Urinary bladder (tissue), 4 donors: ENCODE measurements around the gene ROBO2. TPM values are rescaled to one million over a fixed set of nuclear protein-coding genes. Genes with fewer than 3 reads are reported as not detected.

ENCODE experiments used
- DNase-seq: peaks from one replicate; pipeline ENCODE4 v3.0.0-alpha.2; 2015; ENCODE audit errors: extremely low spot score
- H3K27ac ChIP-seq: one replicate; pipeline ENCODE4 v1.5.1; 2013; ENCODE audit warnings: low read depth, mild to moderate bottlenecking, moderate library complexity
- H3K36me3 ChIP-seq: one replicate; pipeline ENCODE4 v1.6.1; 2013; ENCODE audit warnings: mild to moderate bottlenecking, moderate library complexity; ENCODE audit not compliant: insufficient read depth
- H3K4me1 ChIP-seq: one replicate; pipeline ENCODE4 v1.6.1; 2013; ENCODE audit warnings: mild to moderate bottlenecking, moderate library complexity; ENCODE audit not compliant: insufficient read depth
- H3K4me3 ChIP-seq: one replicate; pipeline ENCODE4 v1.5.1; 2013; ENCODE audit warnings: low read depth, low read length
- WGBS: extraction: QIAGEN DNeasy Blood & Tissue Kit; methylation state at CpG from one replicate; pipeline ENCODE4 v1.1.7; 2013; 5-methylcytosine and 5-hydroxymethylcytosine counted together
- polyA plus RNA-seq: library from polyadenylated mRNA; stranded (reverse); fragments of 200-250 nt; gene quantifications from one replicate; pipeline ENCODE4 v1.2.3, GENCODE V29; 2013
- total RNA-seq: library from RNA; depleted of rRNA; stranded (reverse); fragments of >200 nt; gene quantifications from one replicate; pipeline ENCODE4 v1.2.3, GENCODE V29; 2014
- donor health status: healthy with polysubstance abuse.
- donor health status: healthy.

ROBO2 gene
- total and polyA plus RNA-seq, 2 donors = 1.4 to 38.1 TPM

DNA sequence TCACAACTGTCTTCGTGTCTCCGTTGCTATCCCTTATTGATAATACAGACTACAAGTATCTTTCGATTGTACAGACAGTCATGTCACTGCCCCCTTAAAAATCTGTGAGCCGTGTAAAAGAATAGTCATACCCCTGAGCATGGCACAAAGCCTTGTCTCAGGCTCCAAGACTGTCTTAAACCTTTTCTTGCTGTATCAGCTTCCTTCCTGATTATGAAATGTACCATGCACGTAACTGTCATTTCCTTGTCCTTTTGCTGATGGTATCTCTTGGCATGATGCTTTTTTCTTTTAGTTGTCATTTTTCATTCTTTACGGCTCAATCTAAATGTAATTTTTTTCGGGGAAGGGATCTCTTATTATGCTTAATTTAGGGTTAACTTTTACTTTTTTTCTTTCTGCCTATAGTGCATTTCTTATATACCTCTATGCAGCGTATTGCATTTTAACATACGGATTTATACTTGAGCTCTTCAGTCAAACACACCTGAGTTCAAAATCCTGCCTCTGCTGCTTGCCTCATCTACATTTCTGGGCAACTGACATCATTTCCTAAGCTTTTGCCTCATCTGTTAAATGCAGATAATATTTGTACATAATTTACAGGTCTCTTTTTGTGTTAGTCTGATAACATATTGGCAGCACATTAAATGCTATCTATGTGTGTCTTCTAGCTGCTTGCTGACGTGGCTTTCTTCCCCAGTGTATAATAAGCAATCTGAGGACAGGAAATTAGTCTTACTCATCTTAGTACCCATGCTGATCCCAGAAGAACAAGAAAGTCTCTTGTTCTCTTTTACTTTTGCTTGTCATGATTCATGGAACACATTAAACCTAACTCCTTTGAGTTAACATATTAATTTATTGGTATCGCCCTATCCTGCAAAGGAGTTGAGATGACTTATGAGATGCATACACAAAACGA, 57.3 kb downstream of the ROBO2 start:
- Histone ChIP-seq H3K36me3 (no peaks in the 10 kb centered on the region), H3K4me3 (no peak overlapping the region), H3K4me1 (no peaks in the 10 kb centered on the region), H3K27ac (no peak overlapping the region)
- WGBS = 83% methylated on average over 12 of the region's 12 CpGs
- DNase-seq = no peak

- no peak for DNase-seq
- H3K4me1 ChIP-seq = no peaks in the 10 kb centered on the region
- H3K36me3 ChIP-seq = no peaks in the 10 kb centered on the region
- 92% methylated on average over 6 of the region's 6 CpGs for WGBS
- no peak overlapping the region for H3K4me3 ChIP-seq
- no peak overlapping the region for H3K27ac ChIP-seq
Measured at GRCh38 chr3:77102951-77103769, 63.3 kb downstream of the ROBO2 start.

- Histone ChIP-seq H3K27ac (no peak overlapping the region), H3K36me3 (no peaks in the 10 kb centered on the region), H3K4me3 (no peak overlapping the region), H3K4me1 (no peaks in the 10 kb centered on the region)
- 77% methylated on average over 2 of the region's 2 CpGs for WGBS
- DNase-seq = no peak
Measured at GRCh38 chr3:77122652-77123051, 82.8 kb downstream of the ROBO2 start.

DNA sequence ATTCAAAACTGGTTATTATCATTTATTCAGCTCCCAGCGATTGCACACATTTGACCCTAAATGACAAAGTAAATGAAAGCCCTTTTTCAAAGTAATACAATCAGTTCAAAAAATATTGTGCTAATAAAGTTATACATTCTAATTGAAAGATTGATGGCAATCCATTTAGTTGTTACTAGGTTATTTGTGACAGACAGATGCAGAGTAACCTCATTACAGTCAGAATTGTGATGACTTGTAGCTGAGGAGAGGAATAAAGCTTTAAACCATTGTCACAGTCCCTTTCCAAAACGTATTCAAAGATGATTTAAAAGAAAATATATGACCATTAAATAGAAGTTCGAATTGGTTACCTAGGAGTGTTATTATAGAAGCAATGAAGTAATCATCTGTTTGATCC, 86.1 kb downstream of the ROBO2 start:
- Histone ChIP-seq H3K4me1 (no peaks in the 10 kb centered on the region), H3K4me3 (no peak overlapping the region), H3K27ac (no peak overlapping the region), H3K36me3 (no peaks in the 10 kb centered on the region)
- WGBS = 75% methylated on average over 3 of the region's 3 CpGs
- peak; percentile 2 for DNase-seq

DNA sequence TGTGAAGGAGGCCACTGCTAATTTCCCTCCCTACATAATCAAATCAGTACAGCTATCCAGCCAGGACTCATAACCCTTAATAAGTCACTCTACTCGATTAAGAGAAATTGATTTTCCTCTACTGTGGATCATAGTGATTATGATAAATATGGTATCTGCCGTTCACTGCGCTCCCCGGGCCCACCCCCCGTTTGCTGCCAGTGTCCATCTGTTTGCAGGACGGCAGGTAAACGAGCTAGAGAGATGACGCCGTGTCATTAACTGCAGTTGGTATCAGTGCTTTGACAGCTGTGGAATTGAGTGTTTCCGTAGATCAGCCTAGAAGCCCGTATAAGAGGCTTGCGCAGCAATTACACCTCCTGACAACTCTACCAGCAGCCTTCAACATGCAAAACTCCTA, 94.9 kb downstream of the ROBO2 start:
- Histone ChIP-seq H3K27ac (no peak overlapping the region), H3K4me3 (no peak overlapping the region), H3K4me1 (no peaks in the 10 kb centered on the region), H3K36me3 (no peaks in the 10 kb centered on the region)
- no peak for DNase-seq
- 87% methylated on average over 12 of the region's 12 CpGs for WGBS

- 61% methylated on average over 5 of the region's 5 CpGs for WGBS
- H3K4me1 ChIP-seq = no peaks in the 10 kb centered on the region
- no peak overlapping the region for H3K4me3 ChIP-seq
- DNase-seq = no peak
- H3K27ac ChIP-seq = no peak overlapping the region
- no peaks in the 10 kb centered on the region for H3K36me3 ChIP-seq
Measured at GRCh38 chr3:77137559-77137958, 97.7 kb downstream of the ROBO2 start.

GRCh38 chr3:77139624-77140023, 99.7 kb downstream of the ROBO2 start:
- H3K36me3 ChIP-seq = no peaks in the 10 kb centered on the region
- H3K27ac ChIP-seq = no peak overlapping the region
- H3K4me3 ChIP-seq = no peak overlapping the region
- 60% methylated on average over 3 of the region's 3 CpGs for WGBS
- DNase-seq = no peak
- no peaks in the 10 kb centered on the region for H3K4me1 ChIP-seq

DNA sequence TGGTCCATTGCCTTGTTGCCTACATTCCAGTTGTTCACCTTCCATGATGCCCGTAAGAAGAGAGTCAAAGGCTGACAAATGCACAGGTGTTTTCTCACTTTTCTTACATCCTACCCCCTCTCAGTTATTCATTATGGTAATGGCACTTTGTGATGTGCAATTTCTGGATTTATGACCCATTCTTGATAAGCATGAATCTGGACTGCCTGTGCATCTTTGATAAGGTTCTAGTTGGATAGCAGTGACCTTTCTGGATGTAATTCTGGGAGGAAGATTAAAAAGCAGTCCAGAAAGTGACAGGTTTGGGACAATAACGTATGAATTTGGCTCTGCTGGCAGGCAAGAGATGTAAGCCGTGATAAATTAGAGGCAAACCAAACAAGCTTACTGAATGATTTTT, 101.5 kb downstream of the ROBO2 start:
- DNase-seq = no peak
- 79% methylated on average over 3 of the region's 3 CpGs for WGBS
- H3K36me3 ChIP-seq = no peaks in the 10 kb centered on the region

DNA sequence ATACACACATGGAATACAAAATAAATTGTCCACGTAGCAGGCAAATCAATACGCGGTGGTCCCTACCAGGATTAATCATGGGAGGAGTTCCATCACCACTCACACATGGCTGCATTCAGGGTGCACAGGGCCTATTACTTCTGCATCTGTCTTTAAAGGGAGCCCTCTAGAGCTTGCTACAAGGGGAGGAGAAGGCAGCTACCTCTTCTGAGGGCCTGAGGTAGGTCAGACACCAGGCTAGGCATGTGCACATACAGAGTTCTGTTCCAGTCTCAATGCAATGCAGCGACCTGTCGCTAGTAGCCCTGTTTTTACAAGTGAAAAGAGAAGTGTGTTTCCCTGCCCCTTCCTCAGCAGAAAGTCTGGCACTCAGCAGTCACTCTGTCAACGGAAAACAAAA, 102.7 kb downstream of the ROBO2 start:
- H3K36me3 ChIP-seq = no peaks in the 10 kb centered on the region
- no peak for DNase-seq
- H3K4me1 ChIP-seq = no peaks in the 10 kb centered on the region
- H3K27ac ChIP-seq = no peak overlapping the region
- 84% methylated on average over 6 of the region's 6 CpGs for WGBS
- no peak overlapping the region for H3K4me3 ChIP-seq

More for the DNA sequence above, 101.5 kb downstream of the ROBO2 start:
- no peaks in the 10 kb centered on the region for H3K4me1 ChIP-seq
- H3K27ac ChIP-seq = no peak overlapping the region
- no peak overlapping the region for H3K4me3 ChIP-seq

- Histone ChIP-seq H3K27ac (no peak overlapping the region), H3K4me1 (no peaks in the 10 kb centered on the region), H3K36me3 (no peaks in the 10 kb centered on the region), H3K4me3 (no peak overlapping the region)
- DNase-seq = no peak
- 75% methylated on average over 7 of the region's 7 CpGs for WGBS
Measured at GRCh38 chr3:77146004-77146403, 106.1 kb downstream of the ROBO2 start.

- H3K4me1 ChIP-seq = no peaks in the 10 kb centered on the region
- H3K27ac ChIP-seq = no peak overlapping the region
- H3K4me3 ChIP-seq = no peak overlapping the region
- no peak for DNase-seq
- H3K36me3 ChIP-seq = no peaks in the 10 kb centered on the region
- 71% methylated on average over 8 of the region's 8 CpGs for WGBS
Measured at GRCh38 chr3:77147836-77148578, 108.1 kb downstream of the ROBO2 start.

DNA sequence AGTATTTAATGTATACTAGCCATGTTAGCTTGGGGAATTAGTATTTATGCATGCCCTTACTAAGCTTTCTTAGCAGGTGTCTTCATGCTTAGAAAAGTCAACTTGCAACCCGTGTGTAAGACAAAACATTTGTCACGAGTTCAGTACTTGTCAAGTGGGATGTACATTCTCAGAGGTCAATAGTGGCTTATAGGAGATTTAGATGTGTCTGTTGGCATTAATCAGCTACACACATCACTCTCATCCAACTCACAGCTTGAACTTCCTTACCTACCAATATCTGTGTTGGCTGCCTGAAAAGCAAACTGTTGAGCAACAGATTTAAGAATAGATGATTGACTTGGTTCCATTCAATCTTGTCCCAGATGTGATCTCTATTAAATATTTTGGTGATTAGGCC, 109.5 kb downstream of the ROBO2 start:
- WGBS = 80% methylated on average over 2 of the region's 2 CpGs

GRCh38 chr3:77150028-77150427, 110.1 kb downstream of the ROBO2 start:
- 87% methylated on average over 7 of the region's 7 CpGs for WGBS
- H3K27ac ChIP-seq = no peak overlapping the region
- no peaks in the 10 kb centered on the region for H3K36me3 ChIP-seq
- H3K4me1 ChIP-seq = no peaks in the 10 kb centered on the region
- H3K4me3 ChIP-seq = no peak overlapping the region
- no peak for DNase-seq

More for the DNA sequence above, 109.5 kb downstream of the ROBO2 start:
- no peaks in the 10 kb centered on the region for H3K4me1 ChIP-seq
- no peak overlapping the region for H3K27ac ChIP-seq
- no peaks in the 10 kb centered on the region for H3K36me3 ChIP-seq
- no peak for DNase-seq
- no peak overlapping the region for H3K4me3 ChIP-seq
